ENCODE results near the gene GPC3.

DNA sequence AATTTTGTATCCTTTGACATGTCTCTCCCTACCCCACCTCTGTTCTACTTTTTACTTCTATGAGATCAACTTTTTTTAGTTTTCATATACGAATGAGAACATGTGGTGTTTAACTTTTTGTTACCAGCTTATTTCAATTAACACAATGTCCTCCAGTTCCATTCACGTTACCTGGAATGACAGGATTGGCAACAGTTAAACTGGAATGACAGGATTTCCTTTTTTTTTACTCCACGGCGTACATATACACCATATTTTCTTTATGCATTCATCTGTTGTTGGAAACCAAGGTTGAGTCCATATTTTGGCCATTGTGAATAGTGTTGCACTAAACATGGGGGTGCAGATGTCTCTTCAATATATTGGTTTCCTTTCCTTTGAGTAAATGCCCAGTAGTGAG lies 398.3 kb downstream of the GPC3 start:
- TF ChIP-seq POLR2A (IDR thresholded peaks at IDR 0.05; ENCODE audit: borderline replicate concordance, extremely low read depth, insufficient read depth, insufficient read length) (no peak), EZH2 (IDR thresholded peaks at IDR 0.05) (no peak)
- TF ChIP-seq, protein P1, sequence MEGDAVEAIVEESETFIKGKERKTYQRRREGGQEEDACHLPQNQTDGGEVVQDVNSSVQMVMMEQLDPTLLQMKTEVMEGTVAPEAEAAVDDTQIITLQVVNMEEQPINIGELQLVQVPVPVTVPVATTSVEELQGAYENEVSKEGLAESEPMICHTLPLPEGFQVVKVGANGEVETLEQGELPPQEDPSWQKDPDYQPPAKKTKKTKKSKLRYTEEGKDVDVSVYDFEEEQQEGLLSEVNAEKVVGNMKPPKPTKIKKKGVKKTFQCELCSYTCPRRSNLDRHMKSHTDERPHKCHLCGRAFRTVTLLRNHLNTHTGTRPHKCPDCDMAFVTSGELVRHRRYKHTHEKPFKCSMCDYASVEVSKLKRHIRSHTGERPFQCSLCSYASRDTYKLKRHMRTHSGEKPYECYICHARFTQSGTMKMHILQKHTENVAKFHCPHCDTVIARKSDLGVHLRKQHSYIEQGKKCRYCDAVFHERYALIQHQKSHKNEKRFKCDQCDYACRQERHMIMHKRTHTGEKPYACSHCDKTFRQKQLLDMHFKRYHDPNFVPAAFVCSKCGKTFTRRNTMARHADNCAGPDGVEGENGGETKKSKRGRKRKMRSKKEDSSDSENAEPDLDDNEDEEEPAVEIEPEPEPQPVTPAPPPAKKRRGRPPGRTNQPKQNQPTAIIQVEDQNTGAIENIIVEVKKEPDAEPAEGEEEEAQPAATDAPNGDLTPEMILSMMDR (IDR thresholded peaks at IDR 0.05 in 2 of 3, conservative IDR thresholded peaks at IDR 0.05 in 1 of 3; ENCODE audit: borderline replicate concordance in 1 of 3, insufficient read depth in 1 of 3, low read depth in 2 of 3, low read length in 2 of 3) = no peak
- TF ChIP-seq, protein P2, sequence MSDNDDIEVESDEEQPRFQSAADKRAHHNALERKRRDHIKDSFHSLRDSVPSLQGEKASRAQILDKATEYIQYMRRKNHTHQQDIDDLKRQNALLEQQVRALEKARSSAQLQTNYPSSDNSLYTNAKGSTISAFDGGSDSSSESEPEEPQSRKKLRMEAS (IDR thresholded peaks at IDR 0.05) = no peak
